RPMI8226 (cell line): Measurements from ENCODE around the gene CREB5.

ENCODE experiments used
- DNase-seq: peaks from one replicate; pipeline ENCODE4 v3.0.0-alpha.2; 2015

CREB5 gene

DNA sequence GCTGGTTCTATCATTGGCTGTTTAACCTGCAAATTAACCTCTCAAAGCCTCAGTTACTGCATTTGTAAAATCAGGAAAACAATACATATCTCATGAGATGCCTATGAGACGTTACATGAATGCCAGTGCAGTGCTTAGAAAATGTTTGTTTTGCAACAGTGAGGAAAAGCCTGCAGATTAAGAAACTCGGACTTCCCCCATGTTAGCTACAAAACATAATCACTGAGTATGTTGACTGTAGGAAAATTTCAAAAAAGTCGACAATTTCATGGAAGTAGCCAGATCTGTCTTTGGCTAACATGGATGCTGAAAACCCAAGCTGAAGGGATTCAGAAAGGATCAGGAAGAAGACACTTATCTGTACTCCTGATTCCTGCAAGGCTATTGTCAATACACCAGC, 424.4 kb downstream of the CREB5 start:
- DNase-seq: no peak

DNA sequence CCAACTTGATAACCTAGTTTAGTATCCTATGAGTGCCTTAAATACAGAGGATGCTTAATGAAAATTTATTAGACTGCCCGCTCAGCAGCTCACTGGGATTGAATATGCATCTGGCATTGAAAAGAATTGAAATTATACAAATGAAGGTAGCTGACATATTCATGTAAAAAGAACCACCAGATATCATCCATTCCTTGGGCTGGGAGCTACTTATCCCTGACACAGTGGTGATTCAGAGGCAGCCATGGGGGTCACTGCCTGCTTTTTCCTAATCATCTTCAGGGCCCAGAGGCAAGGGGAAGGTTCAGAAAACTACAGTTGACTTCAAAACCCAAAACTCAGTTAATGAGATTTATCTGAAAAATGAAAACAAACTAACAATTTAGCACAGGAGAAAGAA, 424.9 kb downstream of the CREB5 start:
- DNase-seq: no peak

DNA sequence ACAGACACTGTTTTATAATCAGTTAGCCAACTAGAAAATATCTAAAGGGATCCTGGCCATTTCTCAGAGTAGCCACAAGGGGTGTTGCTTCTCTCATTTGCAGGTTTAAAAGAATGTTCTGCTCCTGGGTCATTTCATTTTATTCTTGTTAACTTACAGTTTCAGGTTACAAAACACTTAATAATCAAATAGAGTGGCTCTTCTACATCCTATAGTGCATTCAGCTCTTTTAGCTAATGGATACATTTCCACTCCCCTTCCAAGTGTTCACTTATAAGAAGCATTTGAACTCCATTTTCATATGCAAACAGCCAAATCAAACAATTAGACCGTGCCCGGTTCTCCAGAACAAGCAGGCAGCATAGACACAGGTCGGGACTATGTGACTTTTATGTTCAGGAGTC, 428.3 kb downstream of the CREB5 start:
- DNase-seq: peak; percentile 11

- no peak for DNase-seq
Measured at GRCh38 chr7:28841766-28842165, 429.4 kb downstream of the CREB5 start.

DNA sequence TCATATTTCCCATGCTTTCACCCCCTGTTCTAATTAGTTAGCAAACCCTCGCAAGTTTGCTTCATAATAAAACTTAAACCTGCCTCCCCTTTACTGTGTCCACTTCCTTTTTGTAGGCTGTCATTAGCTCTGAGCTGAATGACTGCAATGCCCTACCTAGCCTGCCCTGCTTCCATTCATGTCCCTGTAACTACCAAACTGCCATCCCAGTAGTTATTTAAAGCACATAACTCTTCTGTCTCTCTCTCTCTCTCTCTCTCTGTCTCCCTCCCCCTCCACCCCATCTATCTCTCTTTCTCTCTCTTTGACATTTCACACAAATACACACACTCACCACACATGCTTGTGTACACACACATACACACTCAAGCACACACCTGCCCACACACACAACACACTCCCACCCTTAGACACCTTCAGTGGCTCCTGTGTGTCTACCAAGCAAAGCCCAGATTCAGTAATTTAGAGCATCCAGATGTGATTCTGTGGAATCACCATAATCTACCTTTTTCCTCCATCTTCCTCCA, 430.5 kb downstream of the CREB5 start:
- DNase-seq: no peak

GRCh38 chr7:28845106-28845505, 432.8 kb downstream of the CREB5 start:
- DNase-seq: no peak

GRCh38 chr7:28847176-28847575, 434.9 kb downstream of the CREB5 start:
- no peak for DNase-seq

DNA sequence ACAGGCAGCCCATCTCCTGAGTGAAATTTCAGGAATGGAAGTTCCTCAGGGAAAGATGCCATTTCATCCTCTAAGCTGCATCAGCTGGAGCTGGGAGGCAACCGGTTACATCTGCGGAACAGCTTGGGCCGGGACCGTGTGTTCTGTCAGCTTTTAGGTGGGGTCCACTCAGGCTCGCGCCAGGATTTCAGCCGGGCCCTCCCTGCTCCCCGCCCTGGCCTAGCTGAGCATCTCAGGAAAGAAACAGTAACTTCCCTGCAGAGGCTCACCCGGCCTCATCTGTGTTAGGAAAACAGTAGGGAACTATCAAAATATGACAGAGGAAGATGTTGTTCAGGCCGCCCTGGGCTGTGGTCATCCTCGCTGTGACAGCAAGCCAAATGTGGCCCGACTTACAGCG, 435.4 kb downstream of the CREB5 start:
- DNase-seq: no peak

GRCh38 chr7:28848906-28849305, 436.6 kb downstream of the CREB5 start:
- no peak for DNase-seq

- no peak for DNase-seq
Measured at GRCh38 chr7:28850699-28851098, 438.4 kb downstream of the CREB5 start.

DNA sequence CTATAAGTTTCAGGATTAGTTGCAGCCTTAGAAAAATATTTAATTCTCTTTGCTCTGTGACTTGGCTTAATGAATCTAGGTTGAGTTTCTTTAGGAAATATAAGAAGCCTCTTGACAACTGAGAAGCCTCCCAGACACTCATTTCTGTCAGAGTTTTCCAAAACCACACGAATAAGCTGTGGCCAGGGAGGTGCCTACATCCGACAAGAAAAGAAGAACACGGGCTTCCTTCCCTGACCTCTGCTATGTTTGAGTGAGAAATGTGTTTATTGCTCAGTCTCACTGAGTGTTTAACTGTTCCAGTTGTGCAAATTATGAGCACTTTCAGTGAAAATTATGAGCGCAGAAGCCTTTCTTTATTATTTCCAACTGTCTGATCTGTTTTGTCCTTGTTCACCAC, 440.8 kb downstream of the CREB5 start:
- DNase-seq: no peak

- DNase-seq: peak; percentile 81
Measured at GRCh38 chr7:28853834-28854749, 441.8 kb downstream of the CREB5 start.

GRCh38 chr7:28854750-28855074, 442.4 kb downstream of the CREB5 start:
- no peak for DNase-seq

DNA sequence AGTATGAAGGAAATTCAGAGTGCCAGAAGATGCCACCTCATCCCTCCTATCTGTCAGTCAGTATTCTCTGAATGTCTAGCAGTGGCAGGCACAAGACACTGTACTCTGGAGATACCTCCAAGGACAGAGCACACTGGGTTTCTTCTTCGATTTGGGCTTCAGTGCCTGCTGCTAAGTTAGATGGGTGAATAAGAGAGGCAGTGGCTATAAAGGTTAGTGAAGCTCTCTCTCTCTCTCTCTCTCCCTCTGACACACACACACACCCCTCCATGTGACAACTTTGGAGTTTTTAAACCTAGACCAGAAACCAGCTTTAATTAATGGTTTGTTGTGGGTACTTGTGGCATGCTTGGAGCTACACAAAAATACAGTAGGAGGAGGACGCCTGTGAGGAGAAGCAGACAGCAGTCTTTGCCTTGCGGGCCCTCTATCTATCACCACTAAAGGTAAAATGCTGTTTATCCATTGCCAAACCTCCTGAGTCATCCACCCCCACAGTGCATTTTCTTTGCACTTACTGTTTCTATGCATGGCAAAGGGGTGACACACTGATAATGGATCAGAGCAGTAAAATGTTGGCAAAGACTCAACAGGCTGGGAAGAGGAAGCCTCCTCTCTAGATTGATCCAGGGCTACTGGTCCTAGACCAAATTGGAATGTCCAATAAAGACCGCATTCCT, 443.4 kb downstream of the CREB5 start:
- DNase-seq: no peak

DNA sequence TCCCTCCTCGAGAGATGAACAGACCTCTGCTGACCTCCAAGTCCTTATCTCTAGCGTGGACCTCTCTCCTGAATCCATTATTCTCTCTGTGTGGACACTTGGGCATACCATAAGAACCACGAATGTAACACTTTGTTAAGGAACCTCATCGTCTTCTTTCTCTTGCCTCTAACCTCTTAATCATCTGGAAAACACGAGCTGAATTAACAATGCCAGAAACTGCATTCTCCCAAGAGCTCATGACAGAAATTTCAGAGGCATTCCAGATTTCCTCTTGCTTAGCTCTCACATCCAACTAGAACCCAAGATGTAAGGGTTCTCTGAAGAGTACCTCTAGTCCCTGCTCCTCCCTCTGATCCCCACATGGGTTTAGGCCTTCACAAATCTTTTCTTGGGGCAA, 444.3 kb downstream of the CREB5 start:
- no peak for DNase-seq

- no peak for DNase-seq
Measured at GRCh38 chr7:28858206-28858605, 445.9 kb downstream of the CREB5 start.

- DNase-seq: no peak
Measured at GRCh38 chr7:28858895-28859294, 446.6 kb downstream of the CREB5 start.

- no peak for DNase-seq
Measured at GRCh38 chr7:28861825-28862224, 449.5 kb downstream of the CREB5 start.

DNA sequence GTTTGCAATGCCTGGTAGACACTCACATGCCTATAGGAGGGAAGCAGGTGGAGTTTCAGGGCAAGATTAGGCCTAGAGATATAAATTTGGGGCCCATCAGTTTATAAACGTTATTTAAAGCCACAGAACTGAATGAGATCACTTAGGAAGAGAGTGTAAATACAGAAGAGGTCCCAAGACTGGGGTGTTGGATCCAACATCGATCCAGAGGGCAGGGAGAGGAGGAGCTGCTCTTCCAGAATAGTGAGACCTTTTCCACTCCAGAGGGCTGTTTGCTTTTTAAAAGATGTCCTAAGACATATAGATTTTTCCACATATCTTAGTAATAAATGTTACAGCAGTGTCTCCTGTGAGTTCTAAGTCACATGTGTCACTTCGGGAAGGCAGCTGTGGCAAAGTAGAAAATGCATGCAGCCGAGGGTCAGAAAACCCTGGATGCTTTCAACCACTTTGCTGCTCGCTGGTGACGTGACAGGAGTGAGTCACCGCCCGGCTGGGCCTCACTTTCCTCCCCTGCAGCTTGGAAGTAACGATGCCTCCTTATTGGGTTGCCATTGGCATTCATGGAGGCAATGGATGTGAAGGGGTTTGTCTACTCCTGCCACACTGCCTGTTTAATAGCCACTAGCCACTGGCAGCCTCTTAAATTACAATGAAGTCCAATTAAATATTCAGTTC, 450.4 kb downstream of the CREB5 start:
- no peak for DNase-seq

DNA sequence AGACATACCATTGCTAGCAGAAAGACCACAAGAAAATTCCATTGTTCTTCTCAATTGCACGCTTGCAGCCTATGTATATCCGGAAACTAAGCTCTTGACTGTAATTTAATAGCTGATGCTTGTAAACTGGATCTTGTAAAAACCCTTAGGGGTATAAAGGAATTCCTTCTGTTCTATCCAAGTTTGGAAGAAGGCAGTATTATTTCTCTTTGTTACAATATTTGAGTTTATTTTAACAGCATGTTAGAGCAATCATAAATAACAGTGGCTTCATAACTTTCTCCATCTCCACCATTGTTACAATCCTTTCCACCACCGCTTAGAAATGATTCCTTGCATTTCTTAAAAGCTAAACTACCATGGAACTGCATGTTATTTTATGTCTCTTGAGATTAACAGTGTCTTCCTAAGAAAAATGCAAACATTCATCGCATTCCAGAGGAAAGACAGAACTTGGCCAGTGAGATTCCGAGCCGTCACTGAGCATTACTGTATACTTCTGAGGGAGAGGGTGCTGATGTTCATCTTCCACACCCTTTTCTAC, 453.4 kb downstream of the CREB5 start:
- no peak for DNase-seq

- no peak for DNase-seq
Measured at GRCh38 chr7:28868712-28869111, 456.4 kb downstream of the CREB5 start.

DNA sequence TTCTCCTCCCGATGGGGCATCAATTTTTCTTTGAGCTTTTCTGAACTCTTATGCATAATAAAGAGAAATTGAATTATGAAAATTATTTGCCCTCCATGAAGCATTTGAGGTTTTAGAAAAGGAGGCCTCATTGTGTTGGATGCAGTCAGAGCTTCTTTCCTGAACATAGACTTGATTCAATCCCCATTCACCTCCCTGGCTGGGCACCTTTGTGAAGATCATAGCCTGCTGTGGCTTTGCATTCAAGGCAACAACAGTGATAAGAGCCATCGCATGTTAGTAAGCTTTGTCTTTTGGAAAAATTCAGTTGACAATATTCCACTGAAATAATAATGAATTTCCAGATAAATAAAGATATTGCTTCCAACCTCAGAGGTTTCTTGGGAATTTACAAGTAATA, 458.8 kb downstream of the CREB5 start:
- no peak for DNase-seq

DNA sequence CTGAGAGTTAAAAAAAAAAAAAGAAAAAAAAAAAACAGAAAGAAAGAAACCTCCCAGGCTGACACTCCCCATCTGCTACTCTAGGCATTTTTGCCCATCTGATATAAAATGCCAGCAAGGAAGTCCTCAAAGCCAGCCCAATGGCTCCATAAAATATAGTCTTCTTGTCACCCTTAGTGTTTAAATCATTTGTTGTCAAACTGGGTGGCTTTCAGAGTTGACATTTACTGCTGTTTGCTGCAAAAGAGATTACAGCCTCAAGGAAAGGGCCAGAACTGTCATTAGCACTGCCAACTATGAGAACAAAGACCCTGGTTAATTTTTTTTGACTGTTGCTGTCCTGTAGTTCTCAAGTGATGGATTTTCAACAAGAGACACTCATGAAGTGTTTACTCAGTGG, 459.3 kb downstream of the CREB5 start:
- no peak for DNase-seq
